ENCODE results near the gene KRTAP3-2. TPM values are rescaled to one million over a fixed set of nuclear protein-coding genes. Genes with fewer than 3 reads are reported as not detected.
A peak's percentile ranks its signal among the peaks of the same experiment; 100 is the strongest.
"Not testable (repeated sequence)": the region's sequence is repeated elsewhere in the genome, so short reads cannot be mapped to it uniquely, and the experiment has no call there.

The KRTAP3-2 gene
- total RNA-seq, 1 experiment from 2014 or later: not detected

DNA sequence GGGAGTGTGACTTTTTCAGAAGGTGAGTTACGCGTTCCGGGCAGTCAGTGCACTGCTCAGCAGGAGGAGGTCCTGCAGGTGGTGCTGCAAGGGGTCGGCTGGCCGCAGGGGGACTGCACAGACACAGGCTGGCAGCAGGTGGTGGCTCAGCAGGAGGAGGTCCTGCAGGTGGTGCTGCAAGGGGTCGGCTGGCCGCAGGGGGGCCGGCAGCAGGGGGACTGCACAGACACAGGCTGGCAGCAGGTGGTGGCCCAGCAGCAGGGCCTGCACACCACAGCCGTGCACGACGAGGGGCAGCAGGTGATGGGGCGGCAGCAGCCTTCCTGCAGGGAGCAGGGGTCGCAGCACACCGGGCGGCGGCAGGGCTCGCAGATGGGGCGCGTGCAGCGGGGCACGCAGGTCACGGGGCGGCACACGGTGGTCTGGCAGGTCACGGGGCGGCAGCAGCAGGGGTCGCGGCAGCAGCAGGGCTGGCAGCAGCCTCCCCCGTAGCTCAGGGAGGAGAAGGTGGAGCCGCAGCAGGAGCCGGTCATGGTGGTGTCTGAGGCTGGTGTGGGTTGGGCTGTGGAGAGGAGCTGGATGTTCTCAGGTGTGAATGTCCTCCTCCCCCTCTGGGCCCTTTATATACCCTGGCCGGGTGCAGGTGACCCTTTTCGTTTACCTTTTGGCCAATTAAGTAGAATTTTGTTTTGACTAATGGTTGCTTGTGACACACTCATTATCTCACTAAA, 47.2 kb upstream of the KRTAP3-2 start, which contains the start of gene KRTAP2-1:
Gene KRTAP2-1 (minus strand): TSS at position 582 of the 731 bp plus-strand sequence. CDS start 49 bp downstream, at position 533.
- CTCF ChIA-PET; POLR2A ChIA-PET; H3K27me3 ChIP-seq (ENCODE audit: control insufficient read depth, insufficient read depth, low read length); in situ Hi-C loops (cut with HindIII; ENCODE audit: low pct_unique_long_range_greater_than_20kb, low sequenced_read_pairs); H3K27ac ChIP-seq (ENCODE audit: low read length); ATAC-seq; H3K4me1 ChIP-seq (ENCODE audit: control insufficient read depth, insufficient read depth, low read length); intact Hi-C loops (cut with micrococcal nuclease; ENCODE audit: unreplicated experiment); BruUV-seq (replicated peaks); H3K4me3 ChIP-seq (ENCODE audit: low read depth in 2 of 2, low read length in 2 of 2); DNase-seq (ENCODE audit: low read depth, low spot score); H3K36me3 ChIP-seq (ENCODE audit: control insufficient read depth, insufficient read depth, low read length); H3K9me3 ChIP-seq (ENCODE audit: control insufficient read depth, insufficient read depth, low read depth, low read length): not testable (repeated sequence)

DNA sequence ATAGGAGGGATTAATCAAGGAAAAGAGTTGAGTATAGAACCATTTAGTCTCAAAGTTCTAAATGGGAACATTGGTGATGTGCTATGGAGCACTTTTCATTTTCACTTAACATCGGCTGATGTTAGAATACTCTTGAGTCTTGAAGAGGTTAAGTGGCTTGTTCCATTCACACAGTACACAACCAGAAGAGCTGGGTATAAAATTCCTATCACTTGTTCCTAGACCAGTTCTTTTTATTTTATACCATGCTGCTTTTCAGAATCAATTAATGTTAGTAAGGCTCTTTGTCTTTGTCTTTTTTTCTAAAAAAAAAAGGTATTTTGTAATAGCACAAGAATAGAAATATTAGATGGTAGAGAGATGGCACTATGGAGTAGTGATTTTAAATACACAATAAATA, 43.2 kb upstream of the KRTAP3-2 start:
- intact Hi-C loops (cut with micrococcal nuclease; ENCODE audit: unreplicated experiment): no loop called here
- Histone ChIP-seq H3K4me3 (ENCODE audit: low read depth in 2 of 2, low read length in 2 of 2) (no peak overlapping the region), H3K9me3 (ENCODE audit: control insufficient read depth, insufficient read depth, low read depth, low read length) (no peaks in the 10 kb centered on the region), H3K36me3 (ENCODE audit: control insufficient read depth, insufficient read depth, low read length) (no peaks in the 10 kb centered on the region), H3K27ac (ENCODE audit: low read length) (no peak overlapping the region), H3K27me3 (ENCODE audit: control insufficient read depth, insufficient read depth, low read length) (no peaks in the 10 kb centered on the region), H3K4me1 (ENCODE audit: control insufficient read depth, insufficient read depth, low read length) (no peaks in the 10 kb centered on the region)
- ATAC-seq: no peak
- ChIA-PET CTCF (no interaction called here), POLR2A (interaction anchor here (0.6 kb wide), 1 partner anchor 726 kb away, joined by 3 read pairs; no protein-coding TSS in a partner anchor)
- no TSS peak for BruUV-seq (replicated peaks)
- TF ChIP-seq SIN3A (IDR thresholded peaks at IDR 0.05; ENCODE audit: borderline replicate concordance, insufficient read depth, low read depth, low read length): no peak
- no peak for TF ChIP-seq POLR2AphosphoS5 (IDR thresholded peaks at IDR 0.05; ENCODE audit: low read depth, low read length)
- TF ChIP-seq, protein P1, sequence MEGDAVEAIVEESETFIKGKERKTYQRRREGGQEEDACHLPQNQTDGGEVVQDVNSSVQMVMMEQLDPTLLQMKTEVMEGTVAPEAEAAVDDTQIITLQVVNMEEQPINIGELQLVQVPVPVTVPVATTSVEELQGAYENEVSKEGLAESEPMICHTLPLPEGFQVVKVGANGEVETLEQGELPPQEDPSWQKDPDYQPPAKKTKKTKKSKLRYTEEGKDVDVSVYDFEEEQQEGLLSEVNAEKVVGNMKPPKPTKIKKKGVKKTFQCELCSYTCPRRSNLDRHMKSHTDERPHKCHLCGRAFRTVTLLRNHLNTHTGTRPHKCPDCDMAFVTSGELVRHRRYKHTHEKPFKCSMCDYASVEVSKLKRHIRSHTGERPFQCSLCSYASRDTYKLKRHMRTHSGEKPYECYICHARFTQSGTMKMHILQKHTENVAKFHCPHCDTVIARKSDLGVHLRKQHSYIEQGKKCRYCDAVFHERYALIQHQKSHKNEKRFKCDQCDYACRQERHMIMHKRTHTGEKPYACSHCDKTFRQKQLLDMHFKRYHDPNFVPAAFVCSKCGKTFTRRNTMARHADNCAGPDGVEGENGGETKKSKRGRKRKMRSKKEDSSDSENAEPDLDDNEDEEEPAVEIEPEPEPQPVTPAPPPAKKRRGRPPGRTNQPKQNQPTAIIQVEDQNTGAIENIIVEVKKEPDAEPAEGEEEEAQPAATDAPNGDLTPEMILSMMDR (IDR thresholded peaks at IDR 0.05): no peak
- no peak for TF ChIP-seq TCF7L2 (IDR thresholded peaks at IDR 0.05; ENCODE audit: low read depth, low read length)
- TF ChIP-seq, protein P2, sequence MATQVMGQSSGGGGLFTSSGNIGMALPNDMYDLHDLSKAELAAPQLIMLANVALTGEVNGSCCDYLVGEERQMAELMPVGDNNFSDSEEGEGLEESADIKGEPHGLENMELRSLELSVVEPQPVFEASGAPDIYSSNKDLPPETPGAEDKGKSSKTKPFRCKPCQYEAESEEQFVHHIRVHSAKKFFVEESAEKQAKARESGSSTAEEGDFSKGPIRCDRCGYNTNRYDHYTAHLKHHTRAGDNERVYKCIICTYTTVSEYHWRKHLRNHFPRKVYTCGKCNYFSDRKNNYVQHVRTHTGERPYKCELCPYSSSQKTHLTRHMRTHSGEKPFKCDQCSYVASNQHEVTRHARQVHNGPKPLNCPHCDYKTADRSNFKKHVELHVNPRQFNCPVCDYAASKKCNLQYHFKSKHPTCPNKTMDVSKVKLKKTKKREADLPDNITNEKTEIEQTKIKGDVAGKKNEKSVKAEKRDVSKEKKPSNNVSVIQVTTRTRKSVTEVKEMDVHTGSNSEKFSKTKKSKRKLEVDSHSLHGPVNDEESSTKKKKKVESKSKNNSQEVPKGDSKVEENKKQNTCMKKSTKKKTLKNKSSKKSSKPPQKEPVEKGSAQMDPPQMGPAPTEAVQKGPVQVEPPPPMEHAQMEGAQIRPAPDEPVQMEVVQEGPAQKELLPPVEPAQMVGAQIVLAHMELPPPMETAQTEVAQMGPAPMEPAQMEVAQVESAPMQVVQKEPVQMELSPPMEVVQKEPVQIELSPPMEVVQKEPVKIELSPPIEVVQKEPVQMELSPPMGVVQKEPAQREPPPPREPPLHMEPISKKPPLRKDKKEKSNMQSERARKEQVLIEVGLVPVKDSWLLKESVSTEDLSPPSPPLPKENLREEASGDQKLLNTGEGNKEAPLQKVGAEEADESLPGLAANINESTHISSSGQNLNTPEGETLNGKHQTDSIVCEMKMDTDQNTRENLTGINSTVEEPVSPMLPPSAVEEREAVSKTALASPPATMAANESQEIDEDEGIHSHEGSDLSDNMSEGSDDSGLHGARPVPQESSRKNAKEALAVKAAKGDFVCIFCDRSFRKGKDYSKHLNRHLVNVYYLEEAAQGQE (IDR thresholded peaks at IDR 0.05; ENCODE audit: insufficient read depth in 1 of 2, low read depth in 2 of 2, low read length in 1 of 2): no peak
- in situ Hi-C loops (cut with HindIII; ENCODE audit: low pct_unique_long_range_greater_than_20kb, low sequenced_read_pairs): no loop called here
- DNase-seq (ENCODE audit: low read depth, low spot score): no peak

DNA sequence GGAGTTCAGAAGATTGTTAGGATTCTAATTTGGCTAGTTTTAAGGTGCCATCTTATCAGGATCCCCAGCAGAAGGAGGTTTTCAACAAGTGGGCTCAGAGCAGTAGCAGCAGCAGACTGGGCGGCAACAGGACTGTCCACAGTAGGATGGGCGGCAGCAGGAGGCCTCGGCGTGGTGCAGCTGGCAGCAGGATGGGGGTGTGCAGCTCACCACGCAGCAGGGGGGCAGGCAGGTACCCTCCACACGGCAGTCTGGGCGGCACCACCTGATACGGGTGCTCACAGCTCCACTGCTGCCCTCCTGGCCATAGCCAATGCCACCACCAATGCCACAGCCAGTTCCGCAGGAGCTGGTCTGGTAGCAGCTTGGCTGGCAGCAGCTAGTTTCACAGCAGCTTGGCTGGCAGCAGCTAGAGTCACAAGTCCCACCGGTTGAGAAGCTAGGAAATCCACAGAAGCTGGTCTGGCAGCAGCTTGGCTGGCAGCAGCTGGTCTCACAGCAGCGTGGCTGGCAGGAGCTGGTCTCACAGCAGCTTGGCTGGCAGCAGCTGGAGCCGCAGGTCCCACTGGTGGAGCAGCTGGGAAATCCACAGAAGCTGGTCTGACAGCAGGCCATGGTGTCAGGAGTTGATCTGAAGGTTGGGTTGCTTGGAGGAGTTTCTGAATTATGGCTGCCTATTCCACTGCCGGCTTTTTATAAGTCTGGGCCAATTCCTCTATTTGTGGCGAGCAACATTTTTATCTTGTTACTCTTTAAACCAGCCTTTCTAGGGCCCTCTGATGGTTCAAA, 41.3 kb upstream of the KRTAP3-2 start, which contains the start of gene KRTAP1-1:
Gene KRTAP1-1 (minus strand): TSS at position 668 of the 789 bp plus-strand sequence. CDS start 53 bp downstream, at position 615.
- H3K4me1 ChIP-seq (ENCODE audit: control insufficient read depth, insufficient read depth, low read length); H3K36me3 ChIP-seq (ENCODE audit: control insufficient read depth, insufficient read depth, low read length); H3K4me3 ChIP-seq (ENCODE audit: low read depth in 2 of 2, low read length in 2 of 2); in situ Hi-C loops (cut with HindIII; ENCODE audit: low pct_unique_long_range_greater_than_20kb, low sequenced_read_pairs); H3K27ac ChIP-seq (ENCODE audit: low read length); DNase-seq (ENCODE audit: low read depth, low spot score); H3K9me3 ChIP-seq (ENCODE audit: control insufficient read depth, insufficient read depth, low read depth, low read length); intact Hi-C loops (cut with micrococcal nuclease; ENCODE audit: unreplicated experiment); H3K27me3 ChIP-seq (ENCODE audit: control insufficient read depth, insufficient read depth, low read length); POLR2A ChIA-PET; BruUV-seq (replicated peaks); CTCF ChIA-PET: not testable (repeated sequence)
- peak; percentile 68; the same call in 1 of the 2 replicates for ATAC-seq
